ENCODE measurements around the gene PEMT. TPM values are rescaled to one million over a fixed set of nuclear protein-coding genes. Genes with fewer than 3 reads are reported as not detected.
A peak's percentile ranks its signal among the peaks of the same experiment; 100 is the strongest.

Gene PEMT
- total and polyA plus RNA-seq, 2 experiments from 2014 or later, result 54.8 to 55.2 TPM

DNA sequence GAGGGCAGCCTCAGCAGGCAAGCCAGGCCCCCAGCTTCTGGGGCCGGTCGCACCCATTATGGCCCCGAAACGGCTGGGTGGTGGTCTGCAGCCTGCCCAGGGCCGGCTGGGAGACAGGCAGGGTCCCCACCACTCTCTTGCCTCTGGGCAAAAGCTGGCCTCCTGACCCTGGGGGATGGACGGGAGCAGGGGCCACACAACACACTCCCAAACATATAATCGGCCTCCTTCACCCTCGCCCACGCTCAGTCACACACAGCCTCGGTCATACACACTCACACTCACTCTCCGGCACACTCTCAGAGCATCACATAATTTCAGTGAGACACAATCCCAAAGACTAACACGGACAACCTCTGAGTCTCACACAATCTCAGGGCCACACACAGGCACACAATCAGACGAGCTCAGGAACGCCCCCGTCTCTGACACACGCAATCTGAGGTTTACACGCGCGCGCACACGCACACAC lies 589 bp downstream of the PEMT start:
- DNase-seq (ENCODE audit: low spot score) (no peak), ATAC-seq (peak; percentile 3)
- Histone ChIP-seq H3K79me2 (replicated peaks; ENCODE audit: insufficient read depth) (peaks cover 46% of the 10 kb centered on the region), H3K36me3 (ENCODE audit: insufficient read depth) (no peaks in the 10 kb centered on the region), H2AFZ (peak overlapping the region; percentile 98; the same call in 1 of the 2 replicates), H3K9me2 (ENCODE audit: insufficient read depth) (no peaks in the 10 kb centered on the region), H3K4me1 (ENCODE audit: insufficient read depth) (peaks cover 7% of the 10 kb centered on the region; the same call in 1 of the 2 replicates), H3K27ac (ENCODE audit: low read depth) (no peak overlapping the region), H3F3A (replicated peaks; ENCODE audit: low read depth) (no peaks in the 10 kb centered on the region), H3K27me3 (ENCODE audit: insufficient read depth) (no peaks in the 10 kb centered on the region), H3K4me3 (peak overlapping the region; percentile 93), H3K4me2 (peak overlapping the region; percentile 89), H4K20me1 (replicated peaks; ENCODE audit: insufficient read depth) (no peaks in the 10 kb centered on the region)
- H3K9me3 Mint-ChIP-seq, result no peaks in the 10 kb centered on the region
- H3K27me3 Mint-ChIP-seq (ENCODE audit: insufficient read depth, low read depth, poor library complexity), result peaks cover 11% of the 10 kb centered on the region
- H3K27ac Mint-ChIP-seq, result peak overlapping the region; percentile 76
- peak overlapping the region; percentile 94 for H3K4me3 Mint-ChIP-seq
- TF ChIP-seq, protein P1, sequence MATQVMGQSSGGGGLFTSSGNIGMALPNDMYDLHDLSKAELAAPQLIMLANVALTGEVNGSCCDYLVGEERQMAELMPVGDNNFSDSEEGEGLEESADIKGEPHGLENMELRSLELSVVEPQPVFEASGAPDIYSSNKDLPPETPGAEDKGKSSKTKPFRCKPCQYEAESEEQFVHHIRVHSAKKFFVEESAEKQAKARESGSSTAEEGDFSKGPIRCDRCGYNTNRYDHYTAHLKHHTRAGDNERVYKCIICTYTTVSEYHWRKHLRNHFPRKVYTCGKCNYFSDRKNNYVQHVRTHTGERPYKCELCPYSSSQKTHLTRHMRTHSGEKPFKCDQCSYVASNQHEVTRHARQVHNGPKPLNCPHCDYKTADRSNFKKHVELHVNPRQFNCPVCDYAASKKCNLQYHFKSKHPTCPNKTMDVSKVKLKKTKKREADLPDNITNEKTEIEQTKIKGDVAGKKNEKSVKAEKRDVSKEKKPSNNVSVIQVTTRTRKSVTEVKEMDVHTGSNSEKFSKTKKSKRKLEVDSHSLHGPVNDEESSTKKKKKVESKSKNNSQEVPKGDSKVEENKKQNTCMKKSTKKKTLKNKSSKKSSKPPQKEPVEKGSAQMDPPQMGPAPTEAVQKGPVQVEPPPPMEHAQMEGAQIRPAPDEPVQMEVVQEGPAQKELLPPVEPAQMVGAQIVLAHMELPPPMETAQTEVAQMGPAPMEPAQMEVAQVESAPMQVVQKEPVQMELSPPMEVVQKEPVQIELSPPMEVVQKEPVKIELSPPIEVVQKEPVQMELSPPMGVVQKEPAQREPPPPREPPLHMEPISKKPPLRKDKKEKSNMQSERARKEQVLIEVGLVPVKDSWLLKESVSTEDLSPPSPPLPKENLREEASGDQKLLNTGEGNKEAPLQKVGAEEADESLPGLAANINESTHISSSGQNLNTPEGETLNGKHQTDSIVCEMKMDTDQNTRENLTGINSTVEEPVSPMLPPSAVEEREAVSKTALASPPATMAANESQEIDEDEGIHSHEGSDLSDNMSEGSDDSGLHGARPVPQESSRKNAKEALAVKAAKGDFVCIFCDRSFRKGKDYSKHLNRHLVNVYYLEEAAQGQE (IDR thresholded peaks at IDR 0.05; ENCODE audit: unreplicated experiment), result no peak
- TF ChIP-seq POLR2AphosphoS5 (IDR thresholded peaks at IDR 0.05; ENCODE audit: low read depth) (peak; percentile 38; the same call in 1 of the 2 replicates), ZNF114 (CRISPR knock-in tag; IDR thresholded peaks at IDR 0.05) (no peak), NANOG (IDR thresholded peaks at IDR 0.05; ENCODE audit: borderline replicate concordance) (no peak)
- TF ChIP-seq, protein P2, sequence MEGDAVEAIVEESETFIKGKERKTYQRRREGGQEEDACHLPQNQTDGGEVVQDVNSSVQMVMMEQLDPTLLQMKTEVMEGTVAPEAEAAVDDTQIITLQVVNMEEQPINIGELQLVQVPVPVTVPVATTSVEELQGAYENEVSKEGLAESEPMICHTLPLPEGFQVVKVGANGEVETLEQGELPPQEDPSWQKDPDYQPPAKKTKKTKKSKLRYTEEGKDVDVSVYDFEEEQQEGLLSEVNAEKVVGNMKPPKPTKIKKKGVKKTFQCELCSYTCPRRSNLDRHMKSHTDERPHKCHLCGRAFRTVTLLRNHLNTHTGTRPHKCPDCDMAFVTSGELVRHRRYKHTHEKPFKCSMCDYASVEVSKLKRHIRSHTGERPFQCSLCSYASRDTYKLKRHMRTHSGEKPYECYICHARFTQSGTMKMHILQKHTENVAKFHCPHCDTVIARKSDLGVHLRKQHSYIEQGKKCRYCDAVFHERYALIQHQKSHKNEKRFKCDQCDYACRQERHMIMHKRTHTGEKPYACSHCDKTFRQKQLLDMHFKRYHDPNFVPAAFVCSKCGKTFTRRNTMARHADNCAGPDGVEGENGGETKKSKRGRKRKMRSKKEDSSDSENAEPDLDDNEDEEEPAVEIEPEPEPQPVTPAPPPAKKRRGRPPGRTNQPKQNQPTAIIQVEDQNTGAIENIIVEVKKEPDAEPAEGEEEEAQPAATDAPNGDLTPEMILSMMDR (conservative IDR thresholded peaks at IDR 0.05; ENCODE audit: low read depth in 2 of 2), result no peak
- TF ChIP-seq, protein P3, sequence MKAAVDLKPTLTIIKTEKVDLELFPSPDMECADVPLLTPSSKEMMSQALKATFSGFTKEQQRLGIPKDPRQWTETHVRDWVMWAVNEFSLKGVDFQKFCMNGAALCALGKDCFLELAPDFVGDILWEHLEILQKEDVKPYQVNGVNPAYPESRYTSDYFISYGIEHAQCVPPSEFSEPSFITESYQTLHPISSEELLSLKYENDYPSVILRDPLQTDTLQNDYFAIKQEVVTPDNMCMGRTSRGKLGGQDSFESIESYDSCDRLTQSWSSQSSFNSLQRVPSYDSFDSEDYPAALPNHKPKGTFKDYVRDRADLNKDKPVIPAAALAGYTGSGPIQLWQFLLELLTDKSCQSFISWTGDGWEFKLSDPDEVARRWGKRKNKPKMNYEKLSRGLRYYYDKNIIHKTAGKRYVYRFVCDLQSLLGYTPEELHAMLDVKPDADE (IDR thresholded peaks at IDR 0.05), result no peak
- H3K36me3 Mint-ChIP-seq (ENCODE audit: low read depth), result no peaks in the 10 kb centered on the region
- H3K4me1 Mint-ChIP-seq, result peaks cover 16% of the 10 kb centered on the region

DNA sequence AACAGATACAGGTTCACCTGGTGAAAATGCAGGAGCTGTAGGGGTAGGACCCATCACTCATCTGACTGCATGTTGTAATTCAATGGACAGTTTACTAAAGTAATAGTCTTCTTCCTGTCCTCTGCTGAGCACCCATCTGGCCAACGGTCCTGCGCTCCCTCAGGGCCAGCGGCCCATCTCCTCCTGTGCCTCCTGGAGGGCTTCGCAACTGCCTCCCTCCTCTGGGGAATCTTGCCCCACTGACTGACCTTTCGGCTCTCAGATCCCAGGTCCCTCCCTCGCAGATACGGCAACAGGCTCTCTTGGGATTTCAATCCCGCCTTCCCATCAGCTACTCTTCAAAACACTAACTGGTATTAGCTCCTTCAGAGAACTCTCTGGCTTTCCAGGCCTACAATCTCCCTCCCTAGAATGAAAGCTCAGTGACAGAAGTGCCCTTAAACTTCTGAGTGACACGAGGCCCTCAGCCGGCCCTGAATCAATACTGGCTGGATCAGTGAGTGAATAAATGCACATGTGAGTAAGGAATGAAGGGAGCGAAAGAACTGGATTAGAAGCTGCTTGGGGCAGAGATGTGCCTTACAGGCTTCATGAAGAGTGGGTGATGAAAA lies 1.3 kb downstream of the PEMT start:
- Histone ChIP-seq H3K36me3 (ENCODE audit: insufficient read depth) (no peaks in the 10 kb centered on the region), H3K79me2 (replicated peaks; ENCODE audit: insufficient read depth) (peaks cover 52% of the 10 kb centered on the region), H3K27ac (ENCODE audit: low read depth) (no peak overlapping the region), H3K9me2 (ENCODE audit: insufficient read depth) (no peaks in the 10 kb centered on the region), H3K4me3 (peak overlapping the region; percentile 93), H3K27me3 (ENCODE audit: insufficient read depth) (no peaks in the 10 kb centered on the region), H2AFZ (no peak overlapping the region), H3K4me2 (peak overlapping the region; percentile 89), H4K20me1 (replicated peaks; ENCODE audit: insufficient read depth) (no peaks in the 10 kb centered on the region), H3K4me1 (ENCODE audit: insufficient read depth) (peaks cover 7% of the 10 kb centered on the region; the same call in 1 of the 2 replicates), H3F3A (replicated peaks; ENCODE audit: low read depth) (no peaks in the 10 kb centered on the region)
- no peaks in the 10 kb centered on the region for H3K9me3 Mint-ChIP-seq
- H3K27me3 Mint-ChIP-seq (ENCODE audit: insufficient read depth, low read depth, poor library complexity), result peaks cover 11% of the 10 kb centered on the region
- H3K4me3 Mint-ChIP-seq, result peak overlapping the region; percentile 94
- TF ChIP-seq, protein P3 (IDR thresholded peaks at IDR 0.05), result no peak
- TF ChIP-seq CREB1 (CRISPR knock-in tag; IDR thresholded peaks at IDR 0.05; ENCODE audit: low read depth), result no peak
- no peak for TF ChIP-seq POLR2AphosphoS5 (IDR thresholded peaks at IDR 0.05; ENCODE audit: low read depth)
- TF ChIP-seq JUNB (IDR thresholded peaks at IDR 0.05; ENCODE audit: unreplicated experiment), result no peak
- TF ChIP-seq, protein P2 (conservative IDR thresholded peaks at IDR 0.05; ENCODE audit: low read depth in 2 of 2), result no peak
- TF ChIP-seq ZNF114 (CRISPR knock-in tag; IDR thresholded peaks at IDR 0.05), result no peak
- TF ChIP-seq NANOG (IDR thresholded peaks at IDR 0.05; ENCODE audit: borderline replicate concordance), result no peak
- TF ChIP-seq STAT1 (IDR thresholded peaks at IDR 0.05; ENCODE audit: unreplicated experiment), result no peak
- DNase-seq (ENCODE audit: low spot score), result no peak
- H3K36me3 Mint-ChIP-seq (ENCODE audit: low read depth), result no peaks in the 10 kb centered on the region
- ATAC-seq, result no peak
- 0 out of 2 replicates have a peak overlapping the region, but pooled peaks have one; percentile 28 for H3K27ac Mint-ChIP-seq
- peaks cover 16% of the 10 kb centered on the region for H3K4me1 Mint-ChIP-seq
